K562 (cell line): ENCODE data around the gene DMXL1. TPM values are rescaled to one million over a fixed set of nuclear protein-coding genes. Genes with fewer than 3 reads are reported as not detected.
A peak's percentile ranks its signal among the peaks of the same experiment; 100 is the strongest.

Source experiments
- BRD9 ChIP-seq: fragments of 450-650 bp; IDR thresholded peaks from 2 replicates; pipeline ENCODE4 v1.6.1; 2018; ENCODE audit warnings: low read depth; ENCODE audit not compliant: partially characterized antibody
- CBFA2T3 ChIP-seq: fragments of 450-650 bp; IDR thresholded peaks from 2 replicates; pipeline ENCODE4 v1.6.1; 2017
- CXXC5 ChIP-seq: fragments of 250-450 bp; sonication (Bioruptor Pico); IDR thresholded peaks from 2 replicates; pipeline ENCODE4 v1.8.0; 2022; ENCODE audit warnings: inconsistent platforms, mild to moderate bottlenecking, moderate library complexity
- FOSL1 ChIP-seq: fragments of 200-800 bp; sonication (Bioruptor generic); conservative IDR thresholded peaks from 2 replicates; pipeline ENCODE4 v1.6.1; 2016; ENCODE audit warnings: missing genetic modification characterization, missing compliant biosample characterization
- FOXK2 ChIP-seq, 2 experiments: fragments of 450-650 bp; IDR thresholded peaks in 1 of 2; conservative IDR thresholded peaks in 1 of 2; 2 replicates each; pipeline ENCODE4 v1.6.1; 2016; ENCODE audit warnings: low read depth in 2 of 2, mild to moderate bottlenecking in 1 of 2
- LEF1 ChIP-seq: fragments of 450-650 bp; IDR thresholded peaks from 2 replicates; pipeline ENCODE4 v1.6.1; 2016; ENCODE audit warnings: mild to moderate bottlenecking
- NBN ChIP-seq: fragments of 450-650 bp; IDR thresholded peaks from 2 replicates; pipeline ENCODE4 v1.6.1; 2016; ENCODE audit warnings: low read depth, mild to moderate bottlenecking
- NFIC ChIP-seq: fragments of 450-650 bp; IDR thresholded peaks from 2 replicates; pipeline ENCODE4 v1.6.1; 2017; ENCODE audit warnings: mild to moderate bottlenecking, inconsistent platforms
- RCOR1 ChIP-seq, 2 experiments: IDR thresholded peaks; 2 replicates each; pipeline ENCODE4 v1.6.1; 2012; ENCODE audit warnings: low read depth in 2 of 2, low read length in 2 of 2, borderline replicate concordance in 1 of 2, improper control_type of control experiment in 1 of 2
- SMARCC2 ChIP-seq: fragments of 450-650 bp; IDR thresholded peaks from 2 replicates; pipeline ENCODE4 v1.6.1; 2017; ENCODE audit warnings: antibody characterized with exemption, moderate library complexity, mild to moderate bottlenecking, low read depth
- SMARCE1 ChIP-seq: fragments of 450-650 bp; IDR thresholded peaks from 2 replicates; pipeline ENCODE4 v1.7.1; 2016; ENCODE audit warnings: mild to moderate bottlenecking
- SMC3 ChIP-seq: conservative IDR thresholded peaks from 2 replicates; pipeline ENCODE4 v1.6.1; 2011; ENCODE audit warnings: low read depth, low read length, improper control_type of control experiment; ENCODE audit not compliant: insufficient read depth
- TAF1 ChIP-seq: IDR thresholded peaks from 2 replicates; pipeline ENCODE4 v1.6.1; 2011; ENCODE audit warnings: mild to moderate bottlenecking, low read length, moderate library complexity; ENCODE audit not compliant: insufficient read depth, control insufficient read depth, severe bottlenecking; ENCODE audit errors: extremely low read depth
- XRCC3 ChIP-seq: fragments of 450-650 bp; IDR thresholded peaks from 2 replicates; pipeline ENCODE4 v1.6.1; 2017; ENCODE audit warnings: mild to moderate bottlenecking, moderate library complexity
- ZEB2 ChIP-seq: fragments of 450-650 bp; IDR thresholded peaks from 2 replicates; pipeline ENCODE4 v1.6.1; 2016
- ZNF57 ChIP-seq: fragments of 450-650 bp; formaldehyde crosslinking; IDR thresholded peaks from 2 replicates; pipeline ENCODE4 v1.4.0; 2020; ENCODE audit warnings: mild to moderate bottlenecking, moderate library complexity
- polyA plus RNA-seq, 8 experiments: library from polyadenylated mRNA; depleted of rRNA in 4 of 8; stranded (reverse) in 5 of 8; unstranded in 3 of 8; fragments of >200 nt; fragmentation: Nextera tagmentation in 2 of 8; fragmentation: Illumina TruSeq in 1 of 8; extraction: Ambion mirVana in 2 of 8; extraction: Trizol in 1 of 8; gene quantifications; 2 replicates each; pipeline versions ENCODE4 v1.2.1 to v1.2.3, GENCODE V29; 2011 to 2014; ENCODE audit warnings: inconsistent platforms in 1 of 8, missing spikeins in 1 of 8
- total RNA-seq, 7 experiments: library from RNA; depleted of rRNA in 6 of 7; stranded (reverse); fragments of >200 nt in 6 of 7; fragmentation: Illumina TruSeq in 2 of 7; extraction: Trizol in 2 of 7; gene quantifications; 2 replicates each; pipeline versions ENCODE4 v1.2.1 to v1.2.3, GENCODE V29; 2011 to 2021; ENCODE audit warnings: low replicate concordance in 1 of 7
- TF ChIP-seq, protein P1 (sequence below), 2 experiments: fragments of 150-350 bp in 1 of 2; IDR thresholded peaks; 2 replicates each; pipeline ENCODE4 v1.6.1; 2012 to 2016; ENCODE audit warnings: low read depth in 2 of 2, low read length in 2 of 2, mild to moderate bottlenecking in 1 of 2, moderate library complexity in 1 of 2
- TF ChIP-seq, protein P2 (sequence below), 2 experiments: fragments of 450-650 bp in 1 of 2; sonication (generic) in 1 of 2; formaldehyde crosslinking; conservative IDR thresholded peaks; 2 replicates each; pipeline versions ENCODE4 v1.4.0 to v1.8.1; 2020 to 2022; ENCODE audit warnings: mild to moderate bottlenecking in 1 of 2, missing genetic modification reagents in 1 of 2
- TF ChIP-seq, protein P3 (sequence below): sonication (generic); formaldehyde crosslinking; IDR thresholded peaks from 2 replicates; pipeline ENCODE4 v1.8.0; 2022; ENCODE audit warnings: missing genetic modification reagents, mild to moderate bottlenecking, borderline replicate concordance
- TF ChIP-seq, protein P4 (sequence below): sonication (generic); IDR thresholded peaks from 2 replicates; pipeline ENCODE4 v1.6.1; 2016

Gene DMXL1
- total and polyA plus RNA-seq, 9 of the 15 experiments (the other 6 are each of a cell fraction or from before 2014, with no cell fraction given): 8.3 to 40.3 (median 30.6) TPM

DNA sequence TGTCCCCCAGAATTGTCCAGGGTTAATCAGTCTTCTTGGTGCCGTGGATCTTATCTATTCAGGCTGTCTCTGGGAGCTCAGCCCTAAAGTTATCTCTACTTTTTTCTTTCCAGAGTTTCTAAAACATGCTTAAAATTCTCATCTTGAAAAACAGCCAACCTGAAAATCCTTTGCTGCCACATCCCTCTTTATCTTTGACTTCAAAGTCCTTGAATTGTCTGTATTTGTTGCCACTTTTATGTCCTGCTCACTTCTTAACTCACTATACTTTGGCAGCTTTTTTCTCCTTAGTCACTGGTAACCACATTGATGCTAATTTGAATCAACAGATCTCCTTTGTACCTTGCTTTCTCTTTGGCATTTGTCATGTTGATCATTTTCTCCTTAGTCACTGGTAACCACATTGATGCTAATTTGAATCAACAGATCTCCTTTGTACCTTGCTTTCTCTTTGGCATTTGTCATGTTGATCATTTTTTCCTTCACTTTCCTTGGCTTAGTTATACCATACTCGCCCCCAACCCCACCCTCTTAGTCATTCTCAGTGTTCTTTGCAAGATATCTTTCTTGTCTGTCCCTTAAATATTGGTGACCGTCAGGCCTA lies 8.5 kb downstream of the DMXL1 start (continued):
- TF ChIP-seq, protein P1, sequence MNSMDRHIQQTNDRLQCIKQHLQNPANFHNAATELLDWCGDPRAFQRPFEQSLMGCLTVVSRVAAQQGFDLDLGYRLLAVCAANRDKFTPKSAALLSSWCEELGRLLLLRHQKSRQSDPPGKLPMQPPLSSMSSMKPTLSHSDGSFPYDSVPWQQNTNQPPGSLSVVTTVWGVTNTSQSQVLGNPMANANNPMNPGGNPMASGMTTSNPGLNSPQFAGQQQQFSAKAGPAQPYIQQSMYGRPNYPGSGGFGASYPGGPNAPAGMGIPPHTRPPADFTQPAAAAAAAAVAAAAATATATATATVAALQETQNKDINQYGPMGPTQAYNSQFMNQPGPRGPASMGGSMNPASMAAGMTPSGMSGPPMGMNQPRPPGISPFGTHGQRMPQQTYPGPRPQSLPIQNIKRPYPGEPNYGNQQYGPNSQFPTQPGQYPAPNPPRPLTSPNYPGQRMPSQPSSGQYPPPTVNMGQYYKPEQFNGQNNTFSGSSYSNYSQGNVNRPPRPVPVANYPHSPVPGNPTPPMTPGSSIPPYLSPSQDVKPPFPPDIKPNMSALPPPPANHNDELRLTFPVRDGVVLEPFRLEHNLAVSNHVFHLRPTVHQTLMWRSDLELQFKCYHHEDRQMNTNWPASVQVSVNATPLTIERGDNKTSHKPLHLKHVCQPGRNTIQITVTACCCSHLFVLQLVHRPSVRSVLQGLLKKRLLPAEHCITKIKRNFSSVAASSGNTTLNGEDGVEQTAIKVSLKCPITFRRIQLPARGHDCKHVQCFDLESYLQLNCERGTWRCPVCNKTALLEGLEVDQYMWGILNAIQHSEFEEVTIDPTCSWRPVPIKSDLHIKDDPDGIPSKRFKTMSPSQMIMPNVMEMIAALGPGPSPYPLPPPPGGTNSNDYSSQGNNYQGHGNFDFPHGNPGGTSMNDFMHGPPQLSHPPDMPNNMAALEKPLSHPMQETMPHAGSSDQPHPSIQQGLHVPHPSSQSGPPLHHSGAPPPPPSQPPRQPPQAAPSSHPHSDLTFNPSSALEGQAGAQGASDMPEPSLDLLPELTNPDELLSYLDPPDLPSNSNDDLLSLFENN (IDR thresholded peaks at IDR 0.05; ENCODE audit: low read depth in 2 of 2, low read length in 2 of 2): no peak
- TF ChIP-seq CXXC5 (CRISPR knock-in tag) (peak; percentile 54; the same call in 1 of the 2 replicates), ZNF57 (CRISPR knock-in tag) (no peak), LEF1 (0 out of 2 replicates have a peak, but pooled peaks have one; percentile 46), ZEB2 (0 out of 2 replicates have a peak, but pooled peaks have one; percentile 49), SMARCC2 (0 out of 2 replicates have a peak, but pooled peaks have one; percentile 25), FOSL1 (peak; percentile 62), BRD9 (no peak), RCOR1 (IDR thresholded peaks at IDR 0.05; ENCODE audit: borderline replicate concordance in 1 of 2, low read depth in 2 of 2, low read length in 2 of 2) (peak in 1 of 2 experiments; percentile 34; a peak in 1 of 4 replicates), NBN (0 out of 2 replicates have a peak, but pooled peaks have one; percentile 31), TAF1 (no peak), SMARCE1 (0 out of 2 replicates have a peak, but pooled peaks have one; percentile 25), XRCC3 (no peak), FOXK2 (conservative IDR thresholded peaks at IDR 0.05 in 1 of 2, IDR thresholded peaks at IDR 0.05 in 1 of 2; ENCODE audit: low read depth in 2 of 2) (no peak; a peak in 3 of 4 replicates), NFIC (0 out of 2 replicates have a peak, but pooled peaks have one; percentile 7), CBFA2T3 (peak; percentile 49), SMC3 (no peak)
- TF ChIP-seq, protein P2, sequence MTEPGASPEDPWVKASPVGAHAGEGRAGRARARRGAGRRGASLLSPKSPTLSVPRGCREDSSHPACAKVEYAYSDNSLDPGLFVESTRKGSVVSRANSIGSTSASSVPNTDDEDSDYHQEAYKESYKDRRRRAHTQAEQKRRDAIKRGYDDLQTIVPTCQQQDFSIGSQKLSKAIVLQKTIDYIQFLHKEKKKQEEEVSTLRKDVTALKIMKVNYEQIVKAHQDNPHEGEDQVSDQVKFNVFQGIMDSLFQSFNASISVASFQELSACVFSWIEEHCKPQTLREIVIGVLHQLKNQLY (CRISPR knock-in tag; conservative IDR thresholded peaks at IDR 0.05): no peak
- TF ChIP-seq, protein P3, sequence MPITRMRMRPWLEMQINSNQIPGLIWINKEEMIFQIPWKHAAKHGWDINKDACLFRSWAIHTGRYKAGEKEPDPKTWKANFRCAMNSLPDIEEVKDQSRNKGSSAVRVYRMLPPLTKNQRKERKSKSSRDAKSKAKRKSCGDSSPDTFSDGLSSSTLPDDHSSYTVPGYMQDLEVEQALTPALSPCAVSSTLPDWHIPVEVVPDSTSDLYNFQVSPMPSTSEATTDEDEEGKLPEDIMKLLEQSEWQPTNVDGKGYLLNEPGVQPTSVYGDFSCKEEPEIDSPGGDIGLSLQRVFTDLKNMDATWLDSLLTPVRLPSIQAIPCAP (CRISPR knock-in tag): no peak
- TF ChIP-seq, protein P4, sequence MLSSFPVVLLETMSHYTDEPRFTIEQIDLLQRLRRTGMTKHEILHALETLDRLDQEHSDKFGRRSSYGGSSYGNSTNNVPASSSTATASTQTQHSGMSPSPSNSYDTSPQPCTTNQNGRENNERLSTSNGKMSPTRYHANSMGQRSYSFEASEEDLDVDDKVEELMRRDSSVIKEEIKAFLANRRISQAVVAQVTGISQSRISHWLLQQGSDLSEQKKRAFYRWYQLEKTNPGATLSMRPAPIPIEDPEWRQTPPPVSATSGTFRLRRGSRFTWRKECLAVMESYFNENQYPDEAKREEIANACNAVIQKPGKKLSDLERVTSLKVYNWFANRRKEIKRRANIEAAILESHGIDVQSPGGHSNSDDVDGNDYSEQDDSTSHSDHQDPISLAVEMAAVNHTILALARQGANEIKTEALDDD: peak; percentile 87
